ENCODE data around the gene TBC1D23. TPM values are rescaled to one million over a fixed set of nuclear protein-coding genes. Genes with fewer than 3 reads are reported as not detected.

Gene TBC1D23
- total RNA-seq, 1 experiment from 2014 or later = 34.8 TPM

DNA sequence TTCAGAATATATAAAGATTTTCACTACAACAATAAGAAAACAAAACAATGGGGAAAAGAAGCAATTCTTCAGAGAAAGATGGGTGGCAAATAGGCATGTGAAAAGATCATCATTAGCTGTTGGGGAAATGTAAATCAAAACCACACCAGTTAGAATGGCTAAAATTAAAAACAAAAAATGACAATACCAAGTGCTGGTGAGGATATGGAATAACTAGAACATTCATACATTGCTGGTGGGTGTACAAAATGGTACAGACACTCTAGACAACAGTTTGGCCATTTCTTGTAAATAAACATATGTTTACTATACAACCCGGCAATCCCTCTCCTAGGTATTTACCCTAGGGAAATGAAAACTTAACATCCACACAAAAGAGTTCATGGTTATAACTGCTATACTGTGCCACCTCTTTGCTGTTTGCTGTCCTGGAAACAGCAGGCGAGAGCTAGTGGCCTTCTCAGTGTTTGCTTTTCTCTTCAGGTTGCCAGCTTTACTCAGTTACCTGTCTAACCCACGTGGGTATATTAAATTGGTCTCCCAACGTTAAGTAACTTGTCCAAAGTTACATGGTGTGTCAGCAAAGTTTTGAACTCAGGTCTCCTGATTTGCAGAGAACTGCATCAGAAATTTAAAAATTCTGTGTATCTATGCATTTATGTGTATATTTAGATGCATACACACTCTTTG is 69.2 kb downstream of the TBC1D23 start:
- H3K9me3 Mint-ChIP-seq (ENCODE audit: unreplicated experiment) = no peaks in the 10 kb centered on the region
- intact Hi-C loops (cut with micrococcal nuclease) = no loop called here
- DNase-seq (ENCODE audit: unreplicated experiment) = no peak
- H3K27ac Mint-ChIP-seq (ENCODE audit: low read depth, unreplicated experiment) = no peak overlapping the region
- H3K36me3 Mint-ChIP-seq (ENCODE audit: insufficient read depth, unreplicated experiment) = no peaks in the 10 kb centered on the region
- peaks cover 5% of the 10 kb centered on the region for H3K4me1 Mint-ChIP-seq (ENCODE audit: insufficient read depth, unreplicated experiment)
- BruUV-seq (replicated peaks) = no TSS peak
- ChIA-PET CTCF (interaction anchor here (0.6 to 1.4 kb wide), 3 partner anchors 13 to 435 kb away, joined by 3 to 5 read pairs (median 3); no protein-coding TSS in a partner anchor), POLR2A (interaction anchor here (0.5 kb wide), 1 partner anchor 33 kb away, joined by 3 read pairs; no protein-coding TSS in a partner anchor)
- H3K27me3 Mint-ChIP-seq (ENCODE audit: insufficient read depth, unreplicated experiment) = no peaks in the 10 kb centered on the region
- TF ChIP-seq, protein P1, sequence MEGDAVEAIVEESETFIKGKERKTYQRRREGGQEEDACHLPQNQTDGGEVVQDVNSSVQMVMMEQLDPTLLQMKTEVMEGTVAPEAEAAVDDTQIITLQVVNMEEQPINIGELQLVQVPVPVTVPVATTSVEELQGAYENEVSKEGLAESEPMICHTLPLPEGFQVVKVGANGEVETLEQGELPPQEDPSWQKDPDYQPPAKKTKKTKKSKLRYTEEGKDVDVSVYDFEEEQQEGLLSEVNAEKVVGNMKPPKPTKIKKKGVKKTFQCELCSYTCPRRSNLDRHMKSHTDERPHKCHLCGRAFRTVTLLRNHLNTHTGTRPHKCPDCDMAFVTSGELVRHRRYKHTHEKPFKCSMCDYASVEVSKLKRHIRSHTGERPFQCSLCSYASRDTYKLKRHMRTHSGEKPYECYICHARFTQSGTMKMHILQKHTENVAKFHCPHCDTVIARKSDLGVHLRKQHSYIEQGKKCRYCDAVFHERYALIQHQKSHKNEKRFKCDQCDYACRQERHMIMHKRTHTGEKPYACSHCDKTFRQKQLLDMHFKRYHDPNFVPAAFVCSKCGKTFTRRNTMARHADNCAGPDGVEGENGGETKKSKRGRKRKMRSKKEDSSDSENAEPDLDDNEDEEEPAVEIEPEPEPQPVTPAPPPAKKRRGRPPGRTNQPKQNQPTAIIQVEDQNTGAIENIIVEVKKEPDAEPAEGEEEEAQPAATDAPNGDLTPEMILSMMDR (IDR thresholded peaks at IDR 0.05; ENCODE audit: unreplicated experiment) = no peak
- H3K4me3 Mint-ChIP-seq (ENCODE audit: unreplicated experiment) = no peak overlapping the region

DNA sequence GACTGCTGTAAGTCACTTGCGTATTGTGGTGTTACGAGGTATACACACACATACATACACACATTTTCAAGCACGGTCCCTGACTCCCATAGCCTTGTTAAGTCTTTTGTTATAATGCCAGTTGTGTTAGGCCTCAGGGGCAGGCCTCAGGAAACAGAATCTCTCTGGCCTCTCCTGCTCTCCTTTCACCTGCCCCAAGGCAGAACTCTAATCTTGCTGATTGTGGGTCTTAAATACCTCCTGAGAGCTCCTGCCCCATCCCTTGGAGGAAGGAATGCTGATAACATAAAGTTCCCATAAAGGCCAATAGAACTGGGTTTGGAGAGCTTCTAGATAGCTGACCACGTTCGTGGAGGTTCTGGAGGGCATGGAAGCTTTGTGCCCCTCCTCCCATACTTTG is 69.9 kb downstream of the TBC1D23 start:
- intact Hi-C loops (cut with micrococcal nuclease) = no loop called here
- Mint-ChIP-seq H3K9me3 (ENCODE audit: unreplicated experiment) (no peaks in the 10 kb centered on the region), H3K27me3 (ENCODE audit: insufficient read depth, unreplicated experiment) (no peaks in the 10 kb centered on the region), H3K4me3 (ENCODE audit: unreplicated experiment) (no peak overlapping the region), H3K27ac (ENCODE audit: low read depth, unreplicated experiment) (no peak overlapping the region), H3K36me3 (ENCODE audit: insufficient read depth, unreplicated experiment) (no peaks in the 10 kb centered on the region), H3K4me1 (ENCODE audit: insufficient read depth, unreplicated experiment) (peaks cover 10% of the 10 kb centered on the region)
- TF ChIP-seq, protein P1 (IDR thresholded peaks at IDR 0.05; ENCODE audit: unreplicated experiment) = no peak
- no TSS peak for BruUV-seq (replicated peaks)
- POLR2A ChIA-PET = no interaction called here
- CTCF ChIA-PET = interaction anchor here (1.4 kb wide), 1 partner anchor 14 kb away, joined by 5 read pairs; no protein-coding TSS in a partner anchor
- DNase-seq (ENCODE audit: unreplicated experiment) = no peak

DNA sequence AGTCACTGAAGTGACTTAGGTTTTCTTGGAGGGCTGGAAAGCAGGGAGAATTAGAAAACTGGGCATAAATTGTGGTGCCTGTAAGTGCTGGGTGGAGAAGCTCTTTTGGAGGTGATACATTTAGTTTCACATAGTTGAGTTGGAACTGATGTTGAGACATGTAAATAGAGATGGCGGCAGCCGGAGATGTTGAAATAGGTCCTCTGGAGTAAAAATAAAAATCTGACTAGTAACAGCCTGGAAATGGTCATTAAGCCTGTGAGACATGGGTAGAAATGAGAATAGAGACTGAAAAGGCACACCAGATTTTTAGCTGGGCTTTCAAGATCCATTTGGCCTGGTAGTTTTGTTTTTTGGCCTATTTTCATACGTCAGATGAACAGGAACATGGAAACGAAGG is 70.9 kb downstream of the TBC1D23 start:
- H3K9me3 Mint-ChIP-seq (ENCODE audit: unreplicated experiment) = no peaks in the 10 kb centered on the region
- no peak overlapping the region for H3K27ac Mint-ChIP-seq (ENCODE audit: low read depth, unreplicated experiment)
- ChIA-PET POLR2A (interaction anchor here (1.4 kb wide), 1 partner anchor 16 kb away, joined by 4 read pairs; no protein-coding TSS in a partner anchor), CTCF (interaction anchor here (1.1 to 1.4 kb wide), 2 partner anchors 9 to 15 kb away, joined by 3 to 5 read pairs; no protein-coding TSS in a partner anchor)
- TF ChIP-seq, protein P1 (IDR thresholded peaks at IDR 0.05; ENCODE audit: unreplicated experiment) = no peak
- no peak overlapping the region for H3K4me3 Mint-ChIP-seq (ENCODE audit: unreplicated experiment)
- H3K4me1 Mint-ChIP-seq (ENCODE audit: insufficient read depth, unreplicated experiment) = peaks cover 5% of the 10 kb centered on the region
- BruUV-seq (replicated peaks) = no TSS peak
- DNase-seq (ENCODE audit: unreplicated experiment) = no peak
- intact Hi-C loops (cut with micrococcal nuclease) = no loop called here
- H3K27me3 Mint-ChIP-seq (ENCODE audit: insufficient read depth, unreplicated experiment) = no peaks in the 10 kb centered on the region
- H3K36me3 Mint-ChIP-seq (ENCODE audit: insufficient read depth, unreplicated experiment) = no peaks in the 10 kb centered on the region

DNA sequence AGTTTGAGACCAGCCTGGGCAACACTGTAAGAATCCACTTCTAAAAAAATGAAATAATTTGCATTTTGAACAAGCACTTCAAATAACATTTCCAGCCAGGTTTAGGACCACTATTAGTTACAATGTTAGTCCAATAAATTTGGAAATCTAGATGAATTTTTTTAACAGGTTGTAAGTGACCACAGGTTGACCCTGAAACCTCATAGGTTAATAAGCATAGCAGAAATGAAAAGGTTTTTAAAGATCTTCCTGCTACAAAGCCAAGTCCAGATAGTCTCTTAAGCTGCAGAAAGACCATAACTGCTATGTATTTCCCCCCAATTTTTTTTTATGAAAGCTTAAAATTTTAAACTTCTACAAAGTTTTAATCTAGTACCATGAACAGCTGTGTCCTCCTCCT is 72.3 kb downstream of the TBC1D23 start:
- peaks cover 5% of the 10 kb centered on the region for H3K4me1 Mint-ChIP-seq (ENCODE audit: insufficient read depth, unreplicated experiment)
- no peaks in the 10 kb centered on the region for H3K9me3 Mint-ChIP-seq (ENCODE audit: unreplicated experiment)
- BruUV-seq (replicated peaks) = no TSS peak
- no peak overlapping the region for H3K27ac Mint-ChIP-seq (ENCODE audit: low read depth, unreplicated experiment)
- H3K4me3 Mint-ChIP-seq (ENCODE audit: unreplicated experiment) = no peak overlapping the region
- intact Hi-C loops (cut with micrococcal nuclease) = no loop called here
- no peaks in the 10 kb centered on the region for H3K27me3 Mint-ChIP-seq (ENCODE audit: insufficient read depth, unreplicated experiment)
- DNase-seq (ENCODE audit: unreplicated experiment) = no peak
- H3K36me3 Mint-ChIP-seq (ENCODE audit: insufficient read depth, unreplicated experiment) = no peaks in the 10 kb centered on the region
- TF ChIP-seq, protein P1 (IDR thresholded peaks at IDR 0.05; ENCODE audit: unreplicated experiment) = no peak
- POLR2A ChIA-PET = interaction anchor here (0.7 to 3.3 kb wide), 3 partner anchors 10 to 473 kb away, joined by 3 to 18 read pairs (median 9); no protein-coding TSS in a partner anchor
- CTCF ChIA-PET = interaction anchor here (0.9 to 1.4 kb wide), 3 partner anchors 13 to 500 kb away, joined by 3 to 4 read pairs (median 3); no protein-coding TSS in a partner anchor

Data from MCF 10A (cell line).